ENCODE measurements around the gene ACRV1. TPM values are rescaled to one million over a fixed set of nuclear protein-coding genes. Genes with fewer than 3 reads are reported as not detected.

Gene ACRV1
- polyA plus RNA-seq (not detected in 3 replicates), polyA minus RNA-seq (not detected in 3 replicates)
- not detected for polyA plus RNA-seq (2011; ENCODE audit: low read depth)
- not detected in 2 replicates for polyA plus RNA-seq (2011; cell fraction: cytosol; rRNA removed)
- not detected in 2 replicates for polyA plus RNA-seq (2011; cell fraction: nucleus; rRNA removed)
- polyA plus RNA-seq (2012; ENCODE audit: low replicate concordance) = 0.13 TPM in 1 of 2 replicates, not detected in the other
- not detected for polyA minus RNA-seq (2011; cell fraction: cytosol; rRNA and poly(A)+ RNA removed)
- not detected in 2 replicates for polyA minus RNA-seq (2011; cell fraction: nucleus; rRNA and poly(A)+ RNA removed)

GRCh38 chr11:125680747-125681146 is at the start of gene ACRV1:
Gene ACRV1, minus strand, starts transcription at chr11:125680847. Its CDS starts 67 bp downstream, at chr11:125680780.
- no peak within 1 kb of the TSS for H3K27ac ChIP-seq (ENCODE audit: control insufficient read depth, insufficient read depth, low read length)
- H3K79me2 ChIP-seq (ENCODE audit: control insufficient read depth, insufficient read depth, low read length) = no peaks in the 10 kb centered on the region
- no peak within 1 kb of the TSS for H3K4me2 ChIP-seq (ENCODE audit: control insufficient read depth, extremely low read depth, insufficient read depth, low read depth, low read length)
- dilution Hi-C loops (cut with MboI; ENCODE audit: extremely low pct_ligation_motif_present, low sequenced_read_pairs) = no loop called here
- H3K9me1 ChIP-seq (ENCODE audit: control insufficient read depth, extremely low read depth, insufficient read depth, low read length) = no peaks in the 10 kb centered on the region
- no peaks in the 10 kb centered on the region for H3K4me1 ChIP-seq (ENCODE audit: control insufficient read depth, extremely low read depth, insufficient read depth, low read length)
- H3K36me3 ChIP-seq (ENCODE audit: control insufficient read depth in 2 of 2, extremely low read depth in 1 of 2, insufficient read depth in 2 of 2, low read length in 2 of 2) = peaks cover 0 to 5% of the 10 kb centered on the region in 2 experiments
- no peak for TF ChIP-seq EZH2 (IDR thresholded peaks at IDR 0.05; ENCODE audit: low read length)
- TF ChIP-seq CTCF (optimal IDR thresholded peaks at IDR 0.05 in 1 of 3, IDR thresholded peaks at IDR 0.05 in 1 of 3, conservative IDR thresholded peaks at IDR 0.05 in 1 of 3; ENCODE audit: extremely low read depth in 1 of 3, insufficient read depth in 2 of 3, low read length in 3 of 3) = no peak
- no peak within 1 kb of the TSS for H3K4me3 ChIP-seq (ENCODE audit: control insufficient read depth in 2 of 3, extremely low read depth in 1 of 3, insufficient read depth in 2 of 3, low read depth in 1 of 3, low read length in 3 of 3)
- no peak for DNase-seq (ENCODE audit: low read depth, low spot score)
- H4K20me1 ChIP-seq (ENCODE audit: control insufficient read depth, extremely low read depth, insufficient read depth, low read length) = no peaks in the 10 kb centered on the region
- no peaks in the 10 kb centered on the region for H3K9me3 ChIP-seq (ENCODE audit: control insufficient read depth, low read depth, low read length)
- no peak within 1 kb of the TSS for H2AFZ ChIP-seq (ENCODE audit: control insufficient read depth, low read length)
- no peak for FAIRE-seq
- no peak within 1 kb of the TSS for H3K9ac ChIP-seq (ENCODE audit: control insufficient read depth, extremely low read depth, insufficient read depth, low read length)
- no peaks in the 10 kb centered on the region for H3K27me3 ChIP-seq (ENCODE audit: control insufficient read depth, extremely low read depth, insufficient read depth, low read length)

- H3K4me2 ChIP-seq (ENCODE audit: control insufficient read depth, extremely low read depth, insufficient read depth, low read depth, low read length) = no peak overlapping the region
- H3K36me3 ChIP-seq (ENCODE audit: control insufficient read depth in 2 of 2, extremely low read depth in 1 of 2, insufficient read depth in 2 of 2, low read length in 2 of 2) = no peaks in the 10 kb centered on the region
- H3K9me1 ChIP-seq (ENCODE audit: control insufficient read depth, extremely low read depth, insufficient read depth, low read length) = no peaks in the 10 kb centered on the region
- dilution Hi-C loops (cut with MboI; ENCODE audit: extremely low pct_ligation_motif_present, low sequenced_read_pairs) = no loop called here
- no peaks in the 10 kb centered on the region for H3K27me3 ChIP-seq (ENCODE audit: control insufficient read depth, extremely low read depth, insufficient read depth, low read length)
- no peak for FAIRE-seq
- no peak overlapping the region for H3K9ac ChIP-seq (ENCODE audit: control insufficient read depth, extremely low read depth, insufficient read depth, low read length)
- no peaks in the 10 kb centered on the region for H3K79me2 ChIP-seq (ENCODE audit: control insufficient read depth, insufficient read depth, low read length)
- no peak overlapping the region for H3K27ac ChIP-seq (ENCODE audit: control insufficient read depth, insufficient read depth, low read length)
- no peak for DNase-seq (ENCODE audit: low read depth, low spot score)
- no peaks in the 10 kb centered on the region for H4K20me1 ChIP-seq (ENCODE audit: control insufficient read depth, extremely low read depth, insufficient read depth, low read length)
- H2AFZ ChIP-seq (ENCODE audit: control insufficient read depth, low read length) = no peak overlapping the region
- H3K9me3 ChIP-seq (ENCODE audit: control insufficient read depth, low read depth, low read length) = no peaks in the 10 kb centered on the region
- no peaks in the 10 kb centered on the region for H3K4me1 ChIP-seq (ENCODE audit: control insufficient read depth, extremely low read depth, insufficient read depth, low read length)
- TF ChIP-seq CTCF (optimal IDR thresholded peaks at IDR 0.05 in 1 of 3, IDR thresholded peaks at IDR 0.05 in 1 of 3, conservative IDR thresholded peaks at IDR 0.05 in 1 of 3; ENCODE audit: extremely low read depth in 1 of 3, insufficient read depth in 2 of 3, low read length in 3 of 3) (no peak), EZH2 (IDR thresholded peaks at IDR 0.05; ENCODE audit: low read length) (no peak)
- H3K4me3 ChIP-seq (ENCODE audit: control insufficient read depth in 2 of 3, extremely low read depth in 1 of 3, insufficient read depth in 2 of 3, low read depth in 1 of 3, low read length in 3 of 3) = no peak overlapping the region
Observed at GRCh38 chr11:125728969-125729368, 48.3 kb upstream of the ACRV1 start.

Data from keratinocyte (primary cell).